HEK293 (cell line): ENCODE data around the gene ITGB2.

Experiments used
- GLI4 ChIP-seq: fragments of 450-650 bp; formaldehyde crosslinking; IDR thresholded peaks from 2 replicates; pipeline ENCODE4 v1.5.1; 2016; ENCODE audit warnings: missing biosample characterization, missing genetic modification characterization
- HOXA7 ChIP-seq: sonication (generic); formaldehyde crosslinking; IDR thresholded peaks from 2 replicates; pipeline ENCODE4 v1.8.1; 2022; ENCODE audit warnings: missing genetic modification reagents, borderline replicate concordance
- KLF16 ChIP-seq: fragments of 450-650 bp; formaldehyde crosslinking; IDR thresholded peaks from 2 replicates; pipeline ENCODE4 v1.5.1; 2017; ENCODE audit warnings: missing biosample characterization, missing genetic modification characterization
- KLF7 ChIP-seq: fragments of 450-650 bp; formaldehyde crosslinking; IDR thresholded peaks from 2 replicates; pipeline ENCODE4 v1.5.1; 2016; ENCODE audit warnings: missing biosample characterization, missing genetic modification characterization, borderline replicate concordance
- OSR2 ChIP-seq: fragments of 450-650 bp; formaldehyde crosslinking; IDR thresholded peaks from 2 replicates; pipeline ENCODE4 v1.5.1; 2016; ENCODE audit warnings: missing biosample characterization, missing genetic modification characterization
- RBAK ChIP-seq: fragments of 450-650 bp; formaldehyde crosslinking; IDR thresholded peaks from 2 replicates; pipeline ENCODE4 v1.5.1; 2016; ENCODE audit warnings: missing biosample characterization, missing genetic modification characterization
- REPIN1 ChIP-seq: fragments of 450-650 bp; formaldehyde crosslinking; IDR thresholded peaks from 2 replicates; pipeline ENCODE4 v1.5.1; 2017; ENCODE audit warnings: missing biosample characterization, missing genetic modification characterization, low read depth
- SCRT1 ChIP-seq: fragments of 450-650 bp; formaldehyde crosslinking; IDR thresholded peaks from 2 replicates; pipeline ENCODE4 v1.5.1; 2016; ENCODE audit warnings: missing biosample characterization, missing genetic modification characterization, borderline replicate concordance
- SETDB1 ChIP-seq: IDR thresholded peaks from one replicate; pipeline ENCODE4 v1.6.1; 2017; ENCODE audit warnings: mild to moderate bottlenecking, low read length, moderate library complexity, mixed read lengths; ENCODE audit not compliant: insufficient read length
- SP2 ChIP-seq: fragments of 450-650 bp; formaldehyde crosslinking; IDR thresholded peaks from 2 replicates; pipeline ENCODE4 v1.5.1; 2016; ENCODE audit warnings: missing biosample characterization, missing genetic modification characterization
- TCF7L2 ChIP-seq: IDR thresholded peaks from 2 replicates; pipeline ENCODE4 v1.6.1; 2011; ENCODE audit warnings: low read depth, mild to moderate bottlenecking, inconsistent platforms, low read length, moderate library complexity, borderline replicate concordance
- TRIM28 ChIP-seq: IDR thresholded peaks from 2 replicates; pipeline ENCODE4 v1.6.1; 2011; ENCODE audit warnings: low read length, control low read depth, borderline replicate concordance
- YY1 ChIP-seq: fragments of 450-650 bp; formaldehyde crosslinking; IDR thresholded peaks from 2 replicates; pipeline ENCODE4 v1.5.1; 2018; ENCODE audit warnings: missing biosample characterization, missing genetic modification characterization
- YY2 ChIP-seq: fragments of 450-650 bp; formaldehyde crosslinking; IDR thresholded peaks from 2 replicates; pipeline ENCODE4 v1.5.1; 2016; ENCODE audit warnings: missing biosample characterization, missing genetic modification characterization
- ZBTB20 ChIP-seq: fragments of 450-650 bp; formaldehyde crosslinking; IDR thresholded peaks from 2 replicates; pipeline ENCODE4 v1.5.1; 2016; ENCODE audit warnings: missing biosample characterization, missing genetic modification characterization
- ZFHX2 ChIP-seq: fragments of 450-650 bp; formaldehyde crosslinking; conservative IDR thresholded peaks from 2 replicates; pipeline ENCODE4 v1.5.1; 2016; ENCODE audit warnings: missing biosample characterization, missing genetic modification characterization
- ZNF155 ChIP-seq: fragments of 450-650 bp; formaldehyde crosslinking; IDR thresholded peaks from 2 replicates; pipeline ENCODE4 v1.5.1; 2016; ENCODE audit warnings: missing biosample characterization, missing genetic modification characterization
- ZNF157 ChIP-seq: fragments of 450-650 bp; formaldehyde crosslinking; IDR thresholded peaks from 2 replicates; pipeline ENCODE4 v1.5.1; 2016; ENCODE audit warnings: missing biosample characterization, missing genetic modification characterization
- ZNF211 ChIP-seq: fragments of 450-650 bp; formaldehyde crosslinking; IDR thresholded peaks from 2 replicates; pipeline ENCODE4 v1.5.1; 2016; ENCODE audit warnings: low read depth, missing biosample characterization, missing genetic modification characterization
- ZNF221 ChIP-seq: fragments of 450-650 bp; formaldehyde crosslinking; IDR thresholded peaks from 2 replicates; pipeline ENCODE4 v1.5.1; 2017; ENCODE audit warnings: missing biosample characterization, missing genetic modification characterization, borderline replicate concordance
- ZNF354C ChIP-seq: fragments of 450-650 bp; formaldehyde crosslinking; IDR thresholded peaks from 2 replicates; pipeline ENCODE4 v1.5.1; 2016; ENCODE audit warnings: missing biosample characterization, missing genetic modification characterization, low read depth, borderline replicate concordance
- ZNF391 ChIP-seq: fragments of 450-650 bp; formaldehyde crosslinking; IDR thresholded peaks from 2 replicates; pipeline ENCODE4 v1.5.1; 2016; ENCODE audit warnings: low read depth, missing biosample characterization, missing genetic modification characterization, borderline replicate concordance
- ZNF404 ChIP-seq: fragments of 450-650 bp; formaldehyde crosslinking; IDR thresholded peaks from 2 replicates; pipeline ENCODE4 v1.5.1; 2017; ENCODE audit warnings: missing biosample characterization, missing genetic modification characterization
- ZNF514 ChIP-seq: fragments of 450-650 bp; formaldehyde crosslinking; IDR thresholded peaks from 2 replicates; pipeline ENCODE4 v1.5.1; 2016; ENCODE audit warnings: missing biosample characterization, missing genetic modification characterization
- ZNF544 ChIP-seq: fragments of 450-650 bp; formaldehyde crosslinking; IDR thresholded peaks from 2 replicates; pipeline ENCODE4 v1.5.0; 2017; ENCODE audit warnings: missing biosample characterization, missing genetic modification characterization
- ZNF561 ChIP-seq: fragments of 450-650 bp; IDR thresholded peaks from 2 replicates; pipeline ENCODE4 v1.5.1; 2018; ENCODE audit warnings: missing biosample characterization, missing genetic modification characterization, borderline replicate concordance
- ZNF600 ChIP-seq: fragments of 450-650 bp; formaldehyde crosslinking; IDR thresholded peaks from 2 replicates; pipeline ENCODE4 v1.5.1; 2016; ENCODE audit warnings: missing biosample characterization, missing genetic modification characterization
- ZNF626 ChIP-seq: fragments of 450-650 bp; sonication (Bioruptor Pico); formaldehyde crosslinking; IDR thresholded peaks from 2 replicates; pipeline ENCODE4 v1.5.1; 2018; ENCODE audit warnings: missing biosample characterization, missing genetic modification characterization, inconsistent platforms
- ZNF777 ChIP-seq: fragments of 450-650 bp; formaldehyde crosslinking; IDR thresholded peaks from 2 replicates; pipeline ENCODE4 v1.5.1; 2017; ENCODE audit warnings: missing biosample characterization, missing genetic modification characterization, borderline replicate concordance
- ZNF843 ChIP-seq: fragments of 450-650 bp; formaldehyde crosslinking; IDR thresholded peaks from 2 replicates; pipeline ENCODE4 v1.5.1; 2016; ENCODE audit warnings: missing biosample characterization, missing genetic modification characterization
- TF ChIP-seq, protein P1 (sequence below): fragments of 450-650 bp; formaldehyde crosslinking; IDR thresholded peaks from 2 replicates; pipeline ENCODE4 v1.5.1; 2016; ENCODE audit warnings: missing biosample characterization, missing genetic modification characterization
- TF ChIP-seq, protein P2 (sequence below): fragments of 450-650 bp; formaldehyde crosslinking; IDR thresholded peaks from 2 replicates; pipeline ENCODE4 v1.5.1; 2016; ENCODE audit warnings: missing biosample characterization, missing genetic modification characterization
- TF ChIP-seq, protein P3 (sequence below): fragments of 450-650 bp; formaldehyde crosslinking; IDR thresholded peaks from 2 replicates; pipeline ENCODE4 v1.5.1; 2017; ENCODE audit warnings: missing biosample characterization, mild to moderate bottlenecking, missing genetic modification characterization, moderate library complexity
- TF ChIP-seq, protein P4 (sequence below): fragments of 450-650 bp; formaldehyde crosslinking; IDR thresholded peaks from 2 replicates; pipeline ENCODE4 v1.5.1; 2016; ENCODE audit warnings: missing biosample characterization, missing genetic modification characterization

The ITGB2 gene

DNA sequence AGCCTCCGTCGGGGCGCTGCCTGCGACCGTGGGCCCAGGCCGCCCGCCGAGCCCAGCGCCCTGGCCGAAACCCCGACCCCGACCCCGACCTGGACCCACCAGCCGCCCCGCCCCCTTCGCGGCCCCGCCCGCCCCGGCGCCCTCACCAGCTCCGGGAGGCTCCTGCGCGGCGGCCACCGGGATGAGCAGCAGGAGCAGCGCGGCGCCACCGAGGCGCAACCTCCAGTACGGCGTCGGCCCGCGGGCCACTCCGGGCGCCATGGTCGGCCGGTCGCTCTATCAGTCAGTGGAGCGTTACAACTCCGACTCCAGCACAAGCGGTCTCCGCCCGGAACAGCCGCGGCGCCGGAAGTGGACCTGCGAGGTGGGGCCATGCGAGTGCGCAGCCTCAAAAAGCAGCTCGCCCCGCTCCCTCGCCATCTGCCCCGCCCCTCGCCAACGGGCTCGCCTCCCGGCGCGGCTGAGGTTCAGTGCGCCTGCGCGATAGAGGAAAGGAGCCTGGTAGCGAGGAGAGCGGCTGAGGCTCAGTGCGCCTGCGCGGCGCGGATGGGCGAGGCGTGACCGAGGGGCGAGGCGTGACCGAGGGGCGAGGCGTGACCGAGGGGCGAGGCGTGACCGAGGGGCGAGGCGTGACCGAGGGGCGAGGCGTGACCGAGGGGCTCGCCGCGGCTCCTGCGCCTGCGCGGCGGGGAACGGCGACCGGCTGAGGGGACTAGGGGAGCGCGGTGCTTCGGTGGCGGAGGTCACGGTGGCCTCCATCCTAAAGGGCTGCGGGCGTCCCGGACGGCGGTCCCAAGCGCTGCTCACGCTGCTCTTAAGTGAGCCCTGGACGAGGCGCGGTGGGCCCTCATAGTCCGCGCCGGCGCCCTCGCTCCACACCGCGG lies 47.1 kb downstream of the ITGB2 start, which contains the start of gene PTTG1IP (continued):
- peak; percentile 82 for TF ChIP-seq ZNF561 (tag by site-specific recombination)
- no peak for TF ChIP-seq ZFHX2 (tag by site-specific recombination)
- no peak for TF ChIP-seq ZNF354C
- no peak for TF ChIP-seq SETDB1
- no peak for TF ChIP-seq ZBTB20
- no peak for TF ChIP-seq HOXA7 (CRISPR knock-in tag)
- peak; percentile 96 for TF ChIP-seq SP2 (tag by site-specific recombination)
- peak; percentile 98 for TF ChIP-seq ZNF600 (tag by site-specific recombination)
- no peak for TF ChIP-seq RBAK (tag by site-specific recombination)
- no peak for TF ChIP-seq ZNF157
- no peak for TF ChIP-seq ZNF514 (tag by site-specific recombination)
- TF ChIP-seq SCRT1 (tag by site-specific recombination): no peak
- TF ChIP-seq GLI4 (tag by site-specific recombination): no peak
- TF ChIP-seq YY2 (tag by site-specific recombination): no peak
- TF ChIP-seq, protein P1, sequence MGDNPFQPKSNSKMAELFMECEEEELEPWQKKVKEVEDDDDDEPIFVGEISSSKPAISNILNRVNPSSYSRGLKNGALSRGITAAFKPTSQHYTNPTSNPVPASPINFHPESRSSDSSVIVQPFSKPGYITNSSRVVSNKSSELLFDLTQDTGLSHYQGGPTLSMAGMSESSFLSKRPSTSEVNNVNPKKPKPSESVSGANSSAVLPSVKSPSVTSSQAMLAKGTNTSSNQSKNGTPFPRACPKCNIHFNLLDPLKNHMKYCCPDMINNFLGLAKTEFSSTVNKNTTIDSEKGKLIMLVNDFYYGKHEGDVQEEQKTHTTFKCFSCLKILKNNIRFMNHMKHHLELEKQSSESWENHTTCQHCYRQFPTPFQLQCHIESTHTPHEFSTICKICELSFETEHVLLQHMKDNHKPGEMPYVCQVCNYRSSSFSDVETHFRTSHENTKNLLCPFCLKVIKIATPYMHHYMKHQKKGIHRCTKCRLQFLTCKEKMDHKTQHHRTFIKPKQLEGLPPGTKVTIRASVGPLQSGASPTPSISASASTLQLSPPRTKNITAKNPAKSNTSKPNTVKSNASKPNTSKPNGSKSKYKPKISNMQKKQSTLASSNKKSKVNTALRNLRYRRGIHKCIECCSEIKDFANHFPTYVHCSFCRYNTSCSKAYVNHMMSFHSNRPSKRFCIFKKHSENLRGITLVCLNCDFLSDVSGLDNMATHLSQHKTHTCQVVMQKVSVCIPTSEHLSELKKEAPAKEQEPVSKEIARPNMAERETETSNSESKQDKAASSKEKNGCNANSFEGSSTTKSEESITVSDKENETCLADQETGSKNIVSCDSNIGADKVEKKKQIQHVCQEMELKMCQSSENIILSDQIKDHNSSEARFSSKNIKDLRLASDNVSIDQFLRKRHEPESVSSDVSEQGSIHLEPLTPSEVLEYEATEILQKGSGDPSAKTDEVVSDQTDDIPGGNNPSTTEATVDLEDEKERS (tag by site-specific recombination): no peak
- TF ChIP-seq ZNF391 (tag by site-specific recombination): no peak
- TF ChIP-seq, protein P2, sequence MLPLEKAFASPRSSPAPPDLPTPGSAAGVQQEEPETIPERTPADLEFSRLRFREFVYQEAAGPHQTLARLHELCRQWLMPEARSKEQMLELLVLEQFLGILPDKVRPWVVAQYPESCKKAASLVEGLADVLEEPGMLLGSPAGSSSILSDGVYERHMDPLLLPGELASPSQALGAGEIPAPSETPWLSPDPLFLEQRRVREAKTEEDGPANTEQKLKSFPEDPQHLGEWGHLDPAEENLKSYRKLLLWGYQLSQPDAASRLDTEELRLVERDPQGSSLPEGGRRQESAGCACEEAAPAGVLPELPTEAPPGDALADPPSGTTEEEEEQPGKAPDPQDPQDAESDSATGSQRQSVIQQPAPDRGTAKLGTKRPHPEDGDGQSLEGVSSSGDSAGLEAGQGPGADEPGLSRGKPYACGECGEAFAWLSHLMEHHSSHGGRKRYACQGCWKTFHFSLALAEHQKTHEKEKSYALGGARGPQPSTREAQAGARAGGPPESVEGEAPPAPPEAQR (tag by site-specific recombination): no peak
- TF ChIP-seq TRIM28: no peak
- TF ChIP-seq, protein P3, sequence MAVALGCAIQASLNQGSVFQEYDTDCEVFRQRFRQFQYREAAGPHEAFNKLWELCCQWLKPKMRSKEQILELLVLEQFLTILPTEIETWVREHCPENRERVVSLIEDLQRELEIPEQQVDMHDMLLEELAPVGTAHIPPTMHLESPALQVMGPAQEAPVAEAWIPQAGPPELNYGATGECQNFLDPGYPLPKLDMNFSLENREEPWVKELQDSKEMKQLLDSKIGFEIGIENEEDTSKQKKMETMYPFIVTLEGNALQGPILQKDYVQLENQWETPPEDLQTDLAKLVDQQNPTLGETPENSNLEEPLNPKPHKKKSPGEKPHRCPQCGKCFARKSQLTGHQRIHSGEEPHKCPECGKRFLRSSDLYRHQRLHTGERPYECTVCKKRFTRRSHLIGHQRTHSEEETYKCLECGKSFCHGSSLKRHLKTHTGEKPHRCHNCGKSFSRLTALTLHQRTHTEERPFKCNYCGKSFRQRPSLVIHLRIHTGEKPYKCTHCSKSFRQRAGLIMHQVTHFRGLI (tag by site-specific recombination): no peak
- no peak for TF ChIP-seq YY1
- TF ChIP-seq ZNF626: no peak
- TF ChIP-seq KLF16 (tag by site-specific recombination): no peak
- no peak; the same call in 1 of the 2 replicates for TF ChIP-seq OSR2 (tag by site-specific recombination)
- TF ChIP-seq ZNF155: no peak
- TF ChIP-seq ZNF211: no peak
- TF ChIP-seq, protein P4, sequence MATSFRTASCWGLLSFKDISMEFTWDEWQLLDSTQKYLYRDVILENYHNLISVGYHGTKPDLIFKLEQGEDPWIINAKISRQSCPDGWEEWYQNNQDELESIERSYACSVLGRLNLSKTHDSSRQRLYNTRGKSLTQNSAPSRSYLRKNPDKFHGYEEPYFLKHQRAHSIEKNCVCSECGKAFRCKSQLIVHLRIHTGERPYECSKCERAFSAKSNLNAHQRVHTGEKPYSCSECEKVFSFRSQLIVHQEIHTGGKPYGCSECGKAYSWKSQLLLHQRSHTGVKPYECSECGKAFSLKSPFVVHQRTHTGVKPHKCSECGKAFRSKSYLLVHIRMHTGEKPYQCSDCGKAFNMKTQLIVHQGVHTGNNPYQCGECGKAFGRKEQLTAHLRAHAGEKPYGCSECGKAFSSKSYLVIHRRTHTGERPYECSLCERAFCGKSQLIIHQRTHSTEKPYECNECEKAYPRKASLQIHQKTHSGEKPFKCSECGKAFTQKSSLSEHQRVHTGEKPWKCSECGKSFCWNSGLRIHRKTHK (tag by site-specific recombination): no peak
- no peak for TF ChIP-seq ZNF544 (tag by site-specific recombination)
- TF ChIP-seq TCF7L2: no peak
- TF ChIP-seq ZNF404 (tag by site-specific recombination): no peak
- no peak for TF ChIP-seq ZNF843 (tag by site-specific recombination)
- peak; percentile 58; the same call in 1 of the 2 replicates for TF ChIP-seq ZNF777 (tag by site-specific recombination)
- no peak for TF ChIP-seq ZNF221 (tag by site-specific recombination)
- TF ChIP-seq REPIN1 (tag by site-specific recombination): no peak
- TF ChIP-seq KLF7 (tag by site-specific recombination): no peak
